Mucosa of descending colon (tissue), 3 donors: Measurements from ENCODE around the gene C2orf92. TPM values are rescaled to one million over a fixed set of nuclear protein-coding genes. Genes with fewer than 3 reads are reported as not detected.

Source experiments
- ATAC-seq: fragments of 200-7000 bp; cut with Tn5 transposase; one replicate; pipeline ENCODE4 v1.9.1; 2020; ENCODE audit warnings: mild to moderate bottlenecking, moderate library complexity
- DNase-seq, 3 donors: peaks; one replicate each; pipeline ENCODE4 v3.0.0-alpha.2; 2020
- H3K36me3 ChIP-seq: fragments of 200-600 bp; one replicate; pipeline ENCODE4 v1.8.0; 2021; ENCODE audit warnings: low read depth, mild to moderate bottlenecking
- H3K4me1 ChIP-seq: fragments of 200-600 bp; one replicate; pipeline ENCODE4 v1.8.0; 2021; ENCODE audit warnings: low read depth, mild to moderate bottlenecking
- H3K4me3 ChIP-seq: fragments of 200-600 bp; one replicate; pipeline ENCODE4 v1.8.0; 2021; ENCODE audit warnings: mild to moderate bottlenecking
- H3K9me3 ChIP-seq: fragments of 200-600 bp; one replicate; pipeline ENCODE4 v1.8.0; 2021; ENCODE audit warnings: mild to moderate bottlenecking
- intact Hi-C, 2 donors: fragments of 100-400 bp; cut with DNase I in 1 of 2; cut with micrococcal nuclease in 1 of 2; formaldehyde crosslinking; loops; one replicate each; pipeline versions ENCODE4 v1.11.0 to v1.11.1; 2022; cut with DNase I, micrococcal nuclease
- total RNA-seq, 3 donors: library from RNA; stranded (reverse); fragmentation: NEBNext Ultra II Directional in 2 of 3; extraction: Animal tissue kit (Norgen Biotek cat#: 25700) in 2 of 3; gene quantifications; one replicate each; pipeline versions ENCODE4 v1.2.1 to v1.2.4, GENCODE V29; 2021 to 2023
- TF ChIP-seq, protein P1 (sequence below): fragments of 200-600 bp; IDR thresholded peaks from one replicate; pipeline ENCODE4 v1.8.0; 2022; ENCODE audit warnings: antibody characterized with exemption, mild to moderate bottlenecking
- donor health status: DM: no; HTN: no; CAD: no; lungs with moderate emphysema.
- donor health status: DM: no; HTN: no; CAD: no.
- donor health status: DM: no; HTN: yes; CAD: no.

The C2orf92 gene
- total RNA-seq, 3 donors from 2014 or later, result 8.7 to 12.5 (median 11.7) TPM

DNA sequence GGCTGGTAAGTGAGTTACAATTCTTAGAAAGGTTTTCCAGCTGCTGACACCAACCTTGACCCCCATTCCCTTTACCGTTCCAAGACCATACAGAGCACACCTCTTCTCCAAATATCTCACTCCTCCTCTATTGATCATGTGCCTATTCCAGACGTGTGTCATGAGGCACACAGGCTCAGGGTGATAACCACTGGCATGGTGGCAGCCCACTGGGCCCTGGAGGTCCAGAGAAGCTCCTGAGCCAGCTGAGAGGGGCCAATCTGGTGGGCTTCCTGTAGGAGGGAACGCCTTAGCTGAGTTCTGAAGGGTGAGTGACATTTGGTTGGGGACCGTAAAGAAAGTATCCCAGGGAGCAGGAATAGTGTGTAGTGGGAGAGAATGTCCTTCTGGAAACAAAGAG is 72.2 kb downstream of the C2orf92 start:
- intact Hi-C loops, result no loop called here
- ATAC-seq (no peak), DNase-seq (no peak)
- Histone ChIP-seq H3K9me3 (no peaks in the 10 kb centered on the region), H3K36me3 (no peaks in the 10 kb centered on the region), H3K4me1 (no peaks in the 10 kb centered on the region), H3K4me3 (no peak overlapping the region)
- TF ChIP-seq, protein P1, sequence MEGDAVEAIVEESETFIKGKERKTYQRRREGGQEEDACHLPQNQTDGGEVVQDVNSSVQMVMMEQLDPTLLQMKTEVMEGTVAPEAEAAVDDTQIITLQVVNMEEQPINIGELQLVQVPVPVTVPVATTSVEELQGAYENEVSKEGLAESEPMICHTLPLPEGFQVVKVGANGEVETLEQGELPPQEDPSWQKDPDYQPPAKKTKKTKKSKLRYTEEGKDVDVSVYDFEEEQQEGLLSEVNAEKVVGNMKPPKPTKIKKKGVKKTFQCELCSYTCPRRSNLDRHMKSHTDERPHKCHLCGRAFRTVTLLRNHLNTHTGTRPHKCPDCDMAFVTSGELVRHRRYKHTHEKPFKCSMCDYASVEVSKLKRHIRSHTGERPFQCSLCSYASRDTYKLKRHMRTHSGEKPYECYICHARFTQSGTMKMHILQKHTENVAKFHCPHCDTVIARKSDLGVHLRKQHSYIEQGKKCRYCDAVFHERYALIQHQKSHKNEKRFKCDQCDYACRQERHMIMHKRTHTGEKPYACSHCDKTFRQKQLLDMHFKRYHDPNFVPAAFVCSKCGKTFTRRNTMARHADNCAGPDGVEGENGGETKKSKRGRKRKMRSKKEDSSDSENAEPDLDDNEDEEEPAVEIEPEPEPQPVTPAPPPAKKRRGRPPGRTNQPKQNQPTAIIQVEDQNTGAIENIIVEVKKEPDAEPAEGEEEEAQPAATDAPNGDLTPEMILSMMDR, result no peak

DNA sequence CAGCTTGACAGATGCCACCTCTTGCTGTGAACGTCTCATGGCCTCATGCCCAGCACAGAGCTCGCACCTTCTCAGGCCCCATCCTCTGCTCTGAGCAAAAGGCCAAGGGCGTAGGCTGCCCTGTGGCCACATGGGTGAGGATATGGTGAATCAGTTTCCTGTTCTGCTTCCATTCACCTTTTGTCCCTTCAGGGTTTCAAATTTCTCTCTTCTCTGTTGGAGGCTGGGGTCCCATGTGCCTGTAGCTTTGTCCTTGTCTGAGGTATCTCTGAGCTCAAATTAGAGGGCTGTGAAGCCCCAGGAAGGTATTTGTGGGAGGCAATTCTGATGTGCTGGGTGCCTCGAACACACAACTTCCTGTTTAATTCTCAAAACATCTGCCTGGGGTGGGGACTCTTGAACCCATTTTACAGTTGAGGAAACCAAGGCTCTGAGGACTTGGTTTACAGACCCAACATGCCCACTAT is 72.9 kb downstream of the C2orf92 start:
- no peaks in the 10 kb centered on the region for H3K36me3 ChIP-seq
- H3K4me3 ChIP-seq, result no peak overlapping the region
- H3K4me1 ChIP-seq, result no peaks in the 10 kb centered on the region
- peak; percentile 21 for ATAC-seq
- TF ChIP-seq, protein P1, result no peak
- intact Hi-C loops, result no loop called here
- no peaks in the 10 kb centered on the region for H3K9me3 ChIP-seq
- DNase-seq, result no peak

DNA sequence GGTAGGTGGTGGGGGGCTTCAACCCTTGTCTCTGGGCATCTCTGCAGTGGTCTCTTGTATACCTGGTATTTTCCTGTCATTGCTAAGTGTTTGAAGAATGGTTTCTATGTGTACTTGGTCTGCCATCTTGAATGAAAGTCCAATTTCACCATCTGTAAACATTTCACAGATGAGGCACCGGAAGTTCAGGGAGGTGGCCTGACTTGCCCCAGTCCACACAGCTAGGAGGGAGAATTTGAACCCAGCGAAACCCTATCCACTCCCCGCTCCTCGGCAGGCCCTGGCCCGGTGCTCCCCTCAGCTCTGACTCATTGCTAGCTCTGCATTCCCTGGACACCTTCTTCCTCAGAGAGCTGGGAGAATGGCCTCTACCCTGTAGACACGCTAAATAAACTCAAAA is 74.4 kb downstream of the C2orf92 start:
- Histone ChIP-seq H3K9me3 (no peaks in the 10 kb centered on the region), H3K4me3 (no peak overlapping the region), H3K36me3 (no peaks in the 10 kb centered on the region), H3K4me1 (no peaks in the 10 kb centered on the region)
- TF ChIP-seq, protein P1, result no peak
- intact Hi-C loops, result no loop called here
- no peak for ATAC-seq
- no peak for DNase-seq

DNA sequence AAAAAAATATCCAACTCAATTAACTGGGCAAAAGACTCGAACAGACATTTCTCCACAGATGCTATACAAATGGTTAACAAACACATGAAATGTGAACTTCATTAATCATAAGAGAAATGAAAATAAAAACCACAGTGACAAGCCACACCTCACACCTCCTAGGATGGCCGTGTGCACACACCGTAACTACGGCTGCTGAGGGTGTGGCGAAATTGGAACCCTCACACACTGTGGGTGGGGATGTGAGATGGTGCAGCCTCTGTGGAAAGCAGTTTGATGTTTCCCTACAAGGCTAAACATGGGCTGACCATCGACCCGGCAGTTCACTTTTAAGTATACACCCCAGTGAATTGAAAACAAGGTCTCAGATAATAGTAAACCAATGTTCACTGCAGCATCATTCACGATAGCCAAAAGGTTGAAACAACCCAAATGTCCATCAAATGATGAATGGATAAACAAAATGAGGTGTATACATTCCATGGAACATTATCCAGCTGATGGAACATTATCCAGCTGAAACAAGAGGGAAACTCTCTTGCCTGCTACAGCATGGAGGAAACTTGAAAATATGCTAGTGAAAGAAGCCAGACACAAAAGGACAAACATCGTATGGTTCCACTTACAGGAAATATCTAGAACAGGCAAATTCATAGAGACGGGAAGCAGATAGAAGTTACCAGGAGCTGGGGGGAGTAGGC is 76.1 kb downstream of the C2orf92 start:
- ATAC-seq (peak; percentile 75), DNase-seq (peak in 1 of 3 donors; percentile 29)
- TF ChIP-seq, protein P1, result no peak
- no peak overlapping the region for H3K4me3 ChIP-seq
- no peaks in the 10 kb centered on the region for H3K9me3 ChIP-seq
- no peaks in the 10 kb centered on the region for H3K4me1 ChIP-seq
- no peaks in the 10 kb centered on the region for H3K36me3 ChIP-seq
- intact Hi-C loops, result no loop called here

DNA sequence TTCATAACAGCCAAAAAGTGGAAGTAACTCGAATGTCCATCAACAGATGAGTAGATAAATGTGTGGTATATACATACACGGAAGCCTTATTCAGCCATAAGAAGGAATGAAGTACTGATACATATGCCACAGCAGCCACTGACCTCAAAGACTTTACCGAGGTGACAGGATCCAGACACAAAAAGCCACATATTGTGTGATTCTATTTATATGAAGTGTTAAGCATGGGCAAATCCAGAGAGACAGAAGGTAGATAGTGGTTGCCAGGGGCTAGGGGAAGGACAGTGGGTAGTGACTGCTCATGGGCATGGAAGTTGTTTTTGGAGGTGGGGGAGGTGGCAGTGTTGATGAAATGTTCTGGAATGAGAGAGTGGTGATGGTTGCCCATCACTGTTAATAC is 77.8 kb downstream of the C2orf92 start:
- Histone ChIP-seq H3K4me1 (no peaks in the 10 kb centered on the region), H3K36me3 (no peaks in the 10 kb centered on the region), H3K9me3 (no peaks in the 10 kb centered on the region), H3K4me3 (no peak overlapping the region)
- ATAC-seq (no peak), DNase-seq (no peak)
- TF ChIP-seq, protein P1, result no peak
- intact Hi-C loops, result no loop called here

DNA sequence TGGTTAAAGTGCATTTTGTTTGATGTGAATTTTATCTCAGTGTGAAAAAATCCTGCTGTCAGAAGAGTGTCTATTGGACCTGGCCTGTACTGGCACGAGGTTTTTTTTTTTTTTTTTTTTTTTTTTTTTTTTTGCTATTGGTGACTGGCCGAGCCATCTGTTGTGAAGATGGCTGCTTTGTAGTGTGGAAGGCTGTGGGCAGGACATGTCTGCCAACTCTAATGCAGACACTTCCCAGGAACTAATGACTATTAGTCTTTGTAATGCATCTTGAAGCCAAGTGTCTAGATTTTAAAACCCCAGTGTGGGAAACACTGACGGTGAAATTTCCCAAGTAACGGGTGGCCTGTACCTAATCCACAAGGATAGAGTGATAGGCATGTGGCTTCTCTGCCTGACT is 78.2 kb downstream of the C2orf92 start:
- ATAC-seq (no peak), DNase-seq (no peak)
- Histone ChIP-seq H3K9me3 (no peaks in the 10 kb centered on the region), H3K4me1 (no peaks in the 10 kb centered on the region), H3K36me3 (no peaks in the 10 kb centered on the region), H3K4me3 (no peak overlapping the region)
- TF ChIP-seq, protein P1, result no peak
- intact Hi-C loops, result no loop called here
